NCI-H774 (cell line): ENCODE data around the gene NPAS2.

Source experiments
- DNase-seq: peaks from one replicate; lab custom pipeline; 2025; lab: John Stamatoyannopoulos, UW

NPAS2 gene, protein sequence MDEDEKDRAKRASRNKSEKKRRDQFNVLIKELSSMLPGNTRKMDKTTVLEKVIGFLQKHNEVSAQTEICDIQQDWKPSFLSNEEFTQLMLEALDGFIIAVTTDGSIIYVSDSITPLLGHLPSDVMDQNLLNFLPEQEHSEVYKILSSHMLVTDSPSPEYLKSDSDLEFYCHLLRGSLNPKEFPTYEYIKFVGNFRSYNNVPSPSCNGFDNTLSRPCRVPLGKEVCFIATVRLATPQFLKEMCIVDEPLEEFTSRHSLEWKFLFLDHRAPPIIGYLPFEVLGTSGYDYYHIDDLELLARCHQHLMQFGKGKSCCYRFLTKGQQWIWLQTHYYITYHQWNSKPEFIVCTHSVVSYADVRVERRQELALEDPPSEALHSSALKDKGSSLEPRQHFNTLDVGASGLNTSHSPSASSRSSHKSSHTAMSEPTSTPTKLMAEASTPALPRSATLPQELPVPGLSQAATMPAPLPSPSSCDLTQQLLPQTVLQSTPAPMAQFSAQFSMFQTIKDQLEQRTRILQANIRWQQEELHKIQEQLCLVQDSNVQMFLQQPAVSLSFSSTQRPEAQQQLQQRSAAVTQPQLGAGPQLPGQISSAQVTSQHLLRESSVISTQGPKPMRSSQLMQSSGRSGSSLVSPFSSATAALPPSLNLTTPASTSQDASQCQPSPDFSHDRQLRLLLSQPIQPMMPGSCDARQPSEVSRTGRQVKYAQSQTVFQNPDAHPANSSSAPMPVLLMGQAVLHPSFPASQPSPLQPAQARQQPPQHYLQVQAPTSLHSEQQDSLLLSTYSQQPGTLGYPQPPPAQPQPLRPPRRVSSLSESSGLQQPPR

DNA sequence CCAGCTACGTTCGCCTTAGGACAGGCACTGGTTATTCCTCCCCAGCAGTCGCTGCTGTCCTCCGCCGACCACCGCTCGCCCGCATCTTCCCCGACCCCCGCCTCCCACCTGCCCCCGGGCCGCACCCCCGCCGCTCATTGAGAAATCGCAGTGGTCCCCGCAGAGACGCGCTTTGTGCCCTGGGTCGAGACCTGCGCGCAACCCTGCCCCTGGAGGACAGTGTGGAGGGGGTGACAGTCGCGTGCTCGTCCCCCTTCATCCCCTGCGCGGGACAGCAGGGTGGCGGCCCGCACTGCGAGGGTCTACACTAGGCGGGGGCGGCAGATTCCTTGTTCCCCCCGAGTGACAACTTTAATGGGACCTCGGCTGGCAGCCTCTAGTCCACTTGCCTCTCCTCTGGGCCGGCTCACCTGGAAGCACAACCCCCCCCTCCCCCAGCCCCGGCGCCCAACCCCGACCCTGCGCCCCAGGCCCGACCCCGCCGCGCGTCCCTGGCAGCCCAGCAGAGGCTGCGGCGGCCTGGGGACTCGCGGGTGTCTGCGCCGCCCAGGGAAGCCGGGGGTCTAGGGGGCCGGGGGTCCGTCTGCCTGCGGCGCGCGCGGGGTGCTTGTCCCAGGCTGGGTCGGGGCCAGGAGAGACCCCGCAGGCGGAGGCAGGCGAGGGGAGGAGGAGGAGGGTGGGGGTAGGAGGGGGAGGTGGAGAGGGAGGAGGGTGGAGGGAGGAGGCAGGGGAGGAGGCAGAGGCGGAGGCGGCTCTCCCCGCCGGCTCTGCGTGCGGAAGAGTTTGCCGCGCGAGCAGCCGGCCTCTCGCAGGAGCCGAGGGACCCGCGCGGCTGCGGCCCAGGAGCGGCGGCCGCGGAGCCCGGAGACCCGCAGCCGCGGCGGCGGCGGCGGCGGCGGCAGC lies at the start of gene NPAS2:
Gene NPAS2 (plus strand): TSS at position 770 of the 903 bp plus-strand sequence. CDS start 84,616 bp downstream, outside the sequence.
- no peak for DNase-seq

DNA sequence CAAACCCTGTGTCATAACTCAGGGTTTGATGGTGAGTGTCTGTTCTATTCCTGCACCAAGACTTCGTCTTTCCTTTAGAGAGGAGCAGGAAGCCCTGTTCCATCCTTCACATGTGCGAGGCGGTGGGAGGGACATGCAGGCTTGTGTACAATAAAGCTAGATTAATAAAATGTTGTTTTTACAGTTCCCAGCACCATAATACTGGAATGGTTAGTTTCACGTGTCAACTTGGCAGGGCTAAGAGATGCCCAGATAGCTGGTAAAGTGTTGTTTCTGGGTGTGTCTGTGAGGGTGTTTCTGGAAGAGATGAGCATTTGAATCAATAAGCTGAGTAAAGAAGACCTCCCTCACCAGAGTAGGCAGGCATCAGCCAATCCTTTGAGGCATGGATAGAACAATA lies 48.8 kb upstream of the NPAS2 start:
- no peak for DNase-seq

DNA sequence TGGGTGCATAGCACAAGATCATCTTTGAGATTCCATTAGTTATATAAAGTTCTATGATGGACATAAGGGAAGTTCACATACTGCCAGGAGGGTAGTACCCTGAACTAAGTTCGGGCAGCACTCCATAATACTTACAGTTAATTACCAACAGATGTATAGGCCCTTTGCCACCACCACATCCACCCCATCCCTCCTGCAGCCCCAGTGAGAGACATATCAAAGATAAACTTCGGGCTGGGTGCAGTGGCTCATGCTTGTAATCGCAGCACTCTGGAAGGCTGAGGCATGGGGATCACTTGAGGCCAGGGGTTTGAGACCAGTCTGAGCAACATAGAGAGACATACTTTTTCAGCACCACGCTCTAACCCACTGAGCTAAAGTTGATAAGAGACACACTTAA lies 46.4 kb upstream of the NPAS2 start:
- DNase-seq: no peak

DNA sequence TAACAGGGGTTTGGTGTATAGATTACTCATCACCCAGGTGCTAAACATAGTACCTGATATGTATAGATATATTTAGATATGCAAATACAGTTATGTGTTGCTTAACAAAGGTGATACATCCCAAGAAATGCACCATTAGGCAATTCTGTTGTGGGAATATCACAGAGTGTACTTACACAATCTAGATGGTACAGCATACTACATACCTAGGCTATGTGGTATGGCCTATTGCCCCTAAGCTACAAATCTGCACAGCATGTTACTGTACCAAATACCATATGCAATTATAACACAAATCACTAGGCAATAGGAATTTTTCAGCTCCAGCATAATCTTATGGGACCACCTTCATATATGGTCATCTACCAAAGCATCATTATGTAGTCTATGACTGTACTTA lies 43.5 kb upstream of the NPAS2 start:
- no peak for DNase-seq

DNA sequence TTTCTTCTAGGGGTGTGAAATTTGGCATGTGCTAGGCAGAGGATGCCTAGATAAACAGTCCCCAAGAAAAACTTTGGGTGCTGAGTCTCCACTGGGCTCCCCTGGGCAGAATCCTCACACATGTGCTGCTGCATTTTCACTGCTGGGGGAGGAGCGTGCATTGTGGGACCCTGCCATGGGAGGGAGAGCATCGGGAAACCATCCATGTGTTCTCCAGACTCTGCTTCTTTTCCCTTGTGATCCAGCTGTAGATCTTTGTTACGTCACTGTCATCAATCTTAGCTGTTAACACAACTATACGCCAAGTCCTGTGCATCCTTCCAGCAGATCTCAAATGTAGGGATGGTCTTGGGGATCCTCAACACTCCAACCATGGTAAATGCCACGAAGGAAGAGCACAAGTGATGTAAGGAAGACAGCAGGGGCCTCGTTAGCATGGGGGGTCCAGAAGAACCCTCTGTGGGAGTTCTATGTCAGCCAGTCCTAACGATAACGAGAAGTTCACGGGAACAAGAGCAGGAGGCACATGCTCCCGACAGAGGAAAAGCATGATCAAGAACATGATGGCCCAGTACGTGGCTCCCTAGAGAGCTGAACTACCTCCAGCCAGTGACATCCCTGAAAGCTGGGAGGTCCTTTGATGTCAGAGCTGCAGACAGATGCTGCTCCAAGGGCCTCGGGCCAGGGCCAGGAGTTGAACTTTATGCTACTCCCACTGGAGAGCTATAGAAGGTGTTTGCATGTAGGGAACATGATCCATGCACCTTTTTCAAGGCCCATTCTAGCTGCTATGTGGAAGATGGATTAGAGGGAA lies 41.1 kb upstream of the NPAS2 start:
- no peak for DNase-seq

DNA sequence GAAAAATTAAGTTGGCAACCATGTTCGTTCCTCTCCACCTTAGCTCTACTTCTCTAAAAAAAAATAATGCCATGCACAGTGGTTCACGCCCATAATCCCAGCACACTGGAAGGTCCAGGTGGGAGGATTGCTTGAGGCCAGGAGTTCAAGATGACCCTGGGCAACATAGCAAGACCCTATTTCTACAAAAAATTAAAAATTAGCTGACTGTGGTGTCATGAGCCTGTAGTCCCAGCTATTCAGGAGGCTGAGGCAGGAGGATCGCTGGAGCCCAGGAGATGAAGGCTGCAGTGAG lies 40.1 kb upstream of the NPAS2 start:
- no peak for DNase-seq

DNA sequence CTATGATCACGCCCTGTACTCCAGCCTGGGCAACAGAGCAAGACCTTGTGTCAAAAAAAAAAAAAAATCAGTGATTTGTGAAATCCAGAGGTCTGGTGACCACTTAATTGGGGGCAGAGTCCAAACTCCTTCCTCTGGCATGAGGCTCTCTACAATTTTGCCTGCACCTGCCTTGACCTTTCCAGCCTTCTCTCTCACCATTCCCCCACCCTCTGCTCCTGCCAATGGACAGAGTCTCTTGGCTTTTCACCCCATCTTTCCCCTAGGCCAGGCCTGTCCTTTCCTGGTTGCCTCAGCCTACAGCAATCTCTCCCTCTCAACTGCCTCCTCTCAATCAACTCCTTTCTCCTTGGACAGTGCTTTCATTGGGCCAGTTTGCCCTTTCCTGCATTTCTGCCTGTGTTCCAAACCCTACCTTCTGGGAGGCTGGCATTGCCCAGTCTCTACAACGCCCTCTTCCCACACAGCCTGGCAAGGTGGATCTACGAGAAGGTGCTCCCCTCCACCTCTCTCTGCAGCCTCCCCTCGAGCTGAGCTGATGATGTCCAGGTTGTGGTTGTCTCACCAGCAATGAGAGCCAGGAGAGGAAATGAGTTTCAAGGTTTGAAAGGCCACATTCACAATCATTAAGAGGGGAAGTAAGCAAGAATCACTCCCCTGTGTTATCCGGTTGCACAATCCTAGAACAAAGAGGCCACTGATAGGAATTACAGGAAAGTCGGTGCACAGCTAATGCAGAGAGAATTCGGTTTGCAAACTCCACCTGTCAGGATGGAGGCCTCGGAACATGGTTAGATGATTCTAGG lies 39.5 kb upstream of the NPAS2 start:
- DNase-seq: no peak

DNA sequence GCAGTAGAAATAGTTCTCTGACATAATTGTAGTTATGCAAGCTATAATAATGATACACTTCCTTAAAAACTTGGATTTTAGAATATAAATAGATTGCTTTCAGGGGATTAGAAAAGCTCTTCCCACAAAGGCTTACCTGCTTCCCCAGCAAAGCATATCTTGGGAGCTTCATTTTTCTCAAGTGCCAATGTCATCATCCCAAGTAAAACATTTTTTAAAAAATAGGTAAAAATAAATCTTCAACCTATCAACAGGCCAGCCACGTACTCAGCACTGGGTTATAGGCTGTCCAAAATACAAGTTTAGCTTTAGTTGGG lies 39.0 kb upstream of the NPAS2 start:
- no peak for DNase-seq

DNA sequence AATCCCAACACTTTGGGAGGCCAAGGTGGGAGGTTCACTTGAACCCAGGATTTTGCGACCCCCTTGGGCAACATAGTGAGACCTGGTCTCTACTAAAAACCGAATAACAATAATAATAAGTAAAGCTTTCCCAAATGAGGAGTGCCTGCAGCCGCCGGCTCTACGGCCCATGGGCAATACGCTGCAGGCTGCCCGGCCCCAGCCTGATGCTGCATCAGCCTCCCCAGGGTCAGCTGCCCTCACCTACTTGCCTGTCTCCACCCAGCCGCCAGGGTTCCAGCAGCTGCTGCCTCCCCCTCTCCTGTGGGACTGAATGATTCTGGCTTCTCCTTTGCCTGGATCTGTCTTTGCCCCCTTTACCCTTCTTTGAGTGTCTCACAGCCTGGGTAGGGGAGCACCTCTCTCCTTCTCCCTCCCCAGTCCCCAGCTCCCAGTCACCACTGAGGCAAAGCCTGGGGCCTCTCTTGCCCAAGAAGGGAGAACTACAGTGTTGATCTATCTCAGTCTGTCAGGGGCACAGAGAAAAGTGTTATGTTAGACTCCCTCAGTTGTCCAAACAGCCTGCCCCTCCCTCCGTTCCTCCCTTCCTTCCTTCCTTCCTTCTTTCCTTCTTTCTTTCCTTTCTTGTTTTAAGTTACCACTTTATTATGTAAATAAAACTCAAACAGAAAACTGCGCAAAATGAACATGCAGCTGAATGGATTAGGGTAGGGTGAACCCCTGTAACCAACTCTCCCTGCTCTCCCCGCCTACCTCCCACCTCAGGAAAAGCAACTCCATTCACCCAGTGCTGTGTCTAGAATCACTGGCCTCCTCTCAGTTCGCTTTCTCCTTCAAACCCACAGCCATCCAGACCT lies 38.2 kb upstream of the NPAS2 start:
- no peak for DNase-seq

DNA sequence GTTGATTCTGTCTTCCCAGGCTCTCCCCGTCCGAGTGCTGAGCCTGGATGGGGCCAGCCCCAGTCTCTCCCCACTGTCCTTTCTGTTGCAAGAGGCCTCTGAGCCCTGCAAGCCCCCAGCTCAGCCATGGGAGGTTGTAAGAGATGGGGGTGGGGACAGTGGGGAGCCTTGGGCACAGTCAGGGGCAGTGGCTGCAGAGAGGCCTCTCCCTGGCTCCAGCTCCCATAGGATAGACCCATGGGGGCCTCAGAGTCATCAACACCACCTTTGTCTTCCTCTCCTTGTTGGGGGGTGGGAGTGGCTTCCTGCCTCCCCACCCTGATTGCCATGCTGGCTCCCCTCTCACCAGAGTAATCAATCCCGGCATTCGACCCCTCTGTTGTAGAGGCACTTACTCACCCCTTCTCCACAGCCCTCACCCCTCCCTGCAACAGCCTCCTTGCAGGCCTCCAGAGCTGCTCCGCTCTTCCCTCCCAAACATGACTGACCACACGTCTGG lies 37.5 kb upstream of the NPAS2 start:
- DNase-seq: no peak

DNA sequence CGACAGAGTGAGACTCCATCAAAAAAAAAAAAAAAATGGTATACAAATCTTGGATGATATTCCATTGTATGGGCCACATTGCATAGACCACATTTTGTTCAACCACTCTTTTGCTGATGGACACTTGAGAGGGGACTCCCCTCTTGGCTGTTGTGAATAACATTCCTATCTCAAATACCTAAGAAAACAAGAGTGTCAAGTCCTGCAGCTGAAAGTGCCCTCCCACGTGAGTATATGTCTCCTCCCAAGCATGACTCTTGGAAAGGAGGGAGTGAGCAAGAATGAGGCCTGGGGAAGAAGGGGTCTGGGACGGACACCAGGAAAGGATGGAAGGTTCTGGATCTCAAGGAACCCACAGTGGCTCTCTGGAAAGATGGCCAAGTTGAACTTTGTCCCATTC lies 36.0 kb upstream of the NPAS2 start:
- DNase-seq: no peak

DNA sequence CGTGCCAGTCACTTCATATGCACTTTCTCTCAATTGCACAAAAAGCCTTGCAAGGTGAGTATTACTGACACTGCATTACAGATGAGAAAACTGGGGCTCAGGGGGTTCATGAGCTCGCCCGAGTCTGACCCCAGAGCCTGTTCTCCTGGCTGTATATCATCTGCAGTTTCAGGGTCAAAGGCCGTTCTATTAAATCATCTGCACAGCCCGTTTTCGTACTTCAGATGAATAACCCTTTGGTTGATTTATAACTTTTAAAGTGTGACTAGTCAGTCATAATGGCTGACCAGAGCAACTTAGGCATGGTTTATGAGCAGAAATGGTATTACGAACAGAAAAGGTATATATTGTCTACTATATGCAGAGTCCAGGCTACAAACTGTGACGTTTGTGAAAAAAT lies 35.3 kb upstream of the NPAS2 start:
- no peak for DNase-seq

DNA sequence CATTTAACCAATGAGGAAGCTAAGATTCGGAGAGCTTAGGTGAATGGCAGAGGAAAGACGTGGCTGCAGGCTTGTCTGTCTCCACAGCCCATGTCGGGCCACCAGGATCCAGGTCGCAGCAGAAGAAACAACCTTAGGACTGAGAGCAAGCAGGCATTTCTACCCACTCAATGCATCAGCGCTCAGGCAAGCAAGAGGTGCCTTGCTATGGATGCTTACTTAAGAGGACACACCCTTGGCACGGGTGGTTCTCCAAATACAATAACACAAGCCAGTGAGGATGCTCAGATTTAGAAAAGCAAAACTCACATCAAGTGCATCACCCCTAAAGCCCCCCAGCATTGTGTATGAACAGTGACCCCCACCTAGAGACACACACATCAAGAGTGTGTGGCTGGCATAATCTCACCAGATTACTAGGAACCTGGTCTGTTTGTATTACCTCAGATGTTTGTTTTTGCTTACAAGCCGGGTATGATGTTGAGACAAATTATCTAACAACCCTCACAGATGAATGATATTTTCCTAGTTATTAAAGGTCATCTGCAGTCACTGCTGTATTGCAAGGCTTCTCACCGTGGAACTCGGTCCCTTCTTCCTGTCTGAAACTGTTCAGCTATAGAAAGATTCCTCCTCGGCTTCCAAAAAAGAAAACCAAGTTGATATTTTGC lies 34.2 kb upstream of the NPAS2 start:
- DNase-seq: no peak

DNA sequence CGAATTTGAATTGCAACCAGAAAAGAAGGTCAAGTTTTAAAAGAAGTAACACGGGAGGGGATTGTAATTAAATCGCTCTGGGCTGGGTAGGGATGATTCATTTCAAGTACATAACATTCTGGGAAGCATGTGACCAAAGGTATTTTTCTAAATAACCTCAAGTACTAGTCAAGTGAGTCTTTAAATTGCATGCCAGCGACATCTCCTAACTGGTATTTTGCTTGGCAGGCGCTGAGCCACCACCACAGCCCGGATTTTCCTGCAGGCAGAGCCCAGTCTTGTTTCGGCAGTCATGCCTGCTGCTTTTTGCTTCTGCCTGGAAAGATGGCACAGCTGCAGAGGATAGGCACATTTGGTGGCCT lies 33.7 kb upstream of the NPAS2 start:
- no peak for DNase-seq

DNA sequence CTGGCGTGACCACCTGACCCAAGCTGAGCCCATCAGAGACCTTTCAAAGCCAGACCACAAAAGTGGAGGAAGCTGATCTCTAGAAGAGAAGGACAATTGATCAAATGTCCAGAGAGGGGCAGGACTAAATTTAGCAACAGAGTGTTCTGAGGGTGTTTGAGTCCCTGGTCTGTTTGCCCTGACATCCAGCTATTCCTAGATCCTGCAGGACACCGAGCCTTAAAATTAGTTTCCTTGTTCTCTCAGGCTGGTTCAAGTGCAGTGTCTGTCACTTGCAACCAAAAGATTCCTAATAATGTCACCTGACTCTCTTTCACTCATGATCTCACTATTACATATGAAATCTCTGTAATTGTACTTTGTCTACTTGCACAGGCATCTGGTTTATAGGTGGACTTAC lies 33.0 kb upstream of the NPAS2 start:
- no peak for DNase-seq

DNA sequence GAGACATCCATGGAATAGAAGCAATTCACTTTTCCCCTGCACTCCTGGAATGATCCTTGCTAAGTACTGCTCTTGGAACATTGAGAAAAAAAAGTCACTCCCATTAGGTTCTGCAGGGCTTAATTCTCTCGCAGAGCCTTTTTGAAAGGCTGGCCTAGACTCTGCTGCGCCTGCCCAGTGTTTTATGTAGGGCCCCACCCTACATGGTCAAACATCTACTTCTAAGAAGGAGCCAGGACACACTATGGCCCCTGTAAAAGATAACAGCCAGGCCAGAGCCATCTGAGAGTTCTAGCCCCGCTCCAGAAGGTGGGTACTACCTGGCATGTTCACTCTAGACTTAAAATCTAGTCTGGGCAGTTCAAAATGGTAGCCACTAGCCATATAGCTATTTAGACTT lies 30.6 kb upstream of the NPAS2 start:
- DNase-seq: no peak

DNA sequence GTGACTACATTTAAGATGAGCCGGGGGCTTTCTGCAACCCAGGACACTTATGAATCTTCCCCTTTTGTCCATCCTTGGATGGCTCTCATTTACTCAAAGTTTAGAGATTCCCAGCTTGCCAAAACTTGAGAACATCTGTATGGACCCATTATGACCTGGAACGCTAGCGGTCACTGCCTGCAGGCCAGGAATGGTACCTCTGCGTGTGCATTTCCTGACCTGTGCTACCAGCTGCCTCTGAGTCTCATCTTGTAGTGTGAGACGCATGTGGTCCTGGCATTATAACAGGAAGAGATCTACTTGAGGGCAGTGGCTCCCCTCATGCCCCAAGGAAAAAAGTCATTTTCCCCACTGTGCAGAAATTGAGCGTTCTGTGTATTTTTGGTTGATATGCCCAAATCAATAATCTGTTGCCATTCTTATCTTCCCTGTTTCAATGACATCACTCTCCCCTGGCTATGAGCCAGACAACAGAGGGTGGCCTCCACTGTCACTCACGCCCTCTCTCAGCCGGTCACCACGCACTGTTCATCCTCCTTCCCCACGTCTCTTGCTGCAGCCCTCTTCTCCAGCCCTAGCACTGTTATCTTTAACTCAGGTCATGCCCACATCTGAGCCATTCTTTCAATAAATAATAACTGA lies 28.5 kb upstream of the NPAS2 start:
- no peak for DNase-seq

DNA sequence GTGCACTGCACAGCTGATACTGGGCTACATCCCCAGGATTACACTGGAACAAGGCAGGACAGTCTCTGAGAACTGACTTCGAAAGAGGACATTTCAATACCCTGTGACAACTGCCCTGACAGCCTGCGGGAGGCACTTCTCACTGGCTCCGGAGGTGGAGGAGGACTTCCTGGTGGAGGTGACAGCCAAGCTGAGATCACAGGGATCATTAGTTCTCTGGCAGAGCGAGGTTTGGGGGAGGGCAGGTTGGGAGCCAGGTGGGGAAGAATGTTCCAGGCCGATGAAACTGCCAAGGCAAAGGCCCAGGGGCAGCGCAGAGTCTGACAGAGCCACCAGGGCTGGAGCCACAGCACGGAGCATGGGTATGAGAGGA lies 28.0 kb upstream of the NPAS2 start:
- DNase-seq: no peak

DNA sequence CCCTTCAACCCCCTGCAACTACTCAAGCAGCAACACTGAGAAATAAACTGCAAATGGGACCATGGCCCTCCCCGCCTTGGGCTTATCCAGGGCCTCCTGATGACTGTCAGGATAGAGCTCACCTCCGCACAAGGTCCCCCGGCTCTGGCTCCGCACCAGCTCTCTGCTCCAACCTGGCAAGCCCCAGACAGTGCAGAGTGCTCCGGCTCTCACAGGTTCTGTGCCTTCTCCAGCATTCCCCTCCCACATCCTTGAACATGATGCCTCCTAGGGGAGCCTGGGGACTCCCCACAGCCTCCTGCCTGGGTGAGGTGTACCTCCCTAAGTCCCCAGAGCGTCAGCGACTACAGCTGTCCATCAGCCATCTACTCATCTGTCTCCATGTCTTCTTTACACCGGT lies 26.7 kb upstream of the NPAS2 start:
- no peak for DNase-seq
